ENCODE results near the gene MICAL2.

Gene MICAL2

GRCh38 chr11:12291766-12292165, 181.4 kb downstream of the MICAL2 start:
- no peak for DNase-seq

DNA sequence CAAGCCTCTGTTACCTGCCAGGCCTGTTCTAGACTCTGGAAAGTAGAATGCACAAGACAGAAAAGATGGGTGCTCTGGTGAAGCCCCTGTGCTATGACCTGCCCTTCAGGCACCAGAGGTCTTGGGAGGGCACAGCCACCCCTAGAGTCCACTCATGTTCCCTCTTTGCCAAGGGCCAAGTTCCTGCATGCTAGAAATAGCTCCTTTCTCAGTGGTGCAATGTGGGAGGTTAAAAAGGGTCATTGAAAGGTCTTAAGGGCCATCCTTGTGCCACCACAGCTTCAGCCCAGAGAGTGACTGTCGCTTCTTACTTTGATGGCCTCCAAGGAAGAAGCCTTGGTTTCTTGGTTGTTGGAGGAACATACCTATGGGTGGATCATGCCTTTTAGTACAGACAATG, 182.4 kb downstream of the MICAL2 start:
- no peak for DNase-seq

DNA sequence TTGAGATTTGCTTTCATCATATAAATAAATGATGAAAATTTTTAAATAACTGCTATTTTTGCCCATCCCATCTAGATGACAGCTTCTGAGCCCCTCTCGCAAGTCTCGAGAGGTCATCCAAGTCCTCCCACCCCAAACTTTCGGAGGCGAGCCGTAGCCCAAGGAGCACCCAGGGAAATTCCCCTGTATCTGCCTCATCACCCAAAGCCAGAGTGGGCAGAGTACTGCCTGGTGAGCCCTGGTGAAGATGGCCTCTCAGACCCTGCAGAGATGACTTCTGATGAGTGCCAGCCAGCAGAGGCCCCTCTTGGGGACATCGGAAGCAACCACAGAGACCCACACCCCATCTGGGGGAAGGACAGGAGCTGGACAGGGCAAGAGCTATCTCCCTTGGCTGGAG, 183.1 kb downstream of the MICAL2 start:
- no peak for DNase-seq

GRCh38 chr11:12294613-12295012, 184.2 kb downstream of the MICAL2 start:
- DNase-seq: no peak

DNA sequence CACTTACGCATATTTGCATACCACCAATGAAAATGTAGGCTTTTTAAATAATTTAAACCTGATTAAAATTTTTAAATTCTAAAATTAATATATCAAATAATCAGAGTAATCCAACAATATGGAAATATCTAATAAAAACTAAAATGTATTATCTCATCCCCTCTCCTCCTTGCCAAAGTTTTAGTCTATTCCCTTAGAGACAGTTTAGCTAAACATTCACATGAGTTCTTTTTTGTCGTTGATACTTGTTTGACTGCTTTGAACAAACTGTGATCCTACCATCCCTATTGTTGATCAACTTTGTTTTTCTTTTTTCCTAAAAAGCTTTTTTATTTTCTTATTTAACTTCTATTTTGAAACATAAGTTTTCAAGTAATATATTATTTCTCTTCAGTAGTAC, 185.6 kb downstream of the MICAL2 start:
- no peak for DNase-seq

- DNase-seq: no peak
Measured at GRCh38 chr11:12298610-12299009, 188.2 kb downstream of the MICAL2 start.

DNA sequence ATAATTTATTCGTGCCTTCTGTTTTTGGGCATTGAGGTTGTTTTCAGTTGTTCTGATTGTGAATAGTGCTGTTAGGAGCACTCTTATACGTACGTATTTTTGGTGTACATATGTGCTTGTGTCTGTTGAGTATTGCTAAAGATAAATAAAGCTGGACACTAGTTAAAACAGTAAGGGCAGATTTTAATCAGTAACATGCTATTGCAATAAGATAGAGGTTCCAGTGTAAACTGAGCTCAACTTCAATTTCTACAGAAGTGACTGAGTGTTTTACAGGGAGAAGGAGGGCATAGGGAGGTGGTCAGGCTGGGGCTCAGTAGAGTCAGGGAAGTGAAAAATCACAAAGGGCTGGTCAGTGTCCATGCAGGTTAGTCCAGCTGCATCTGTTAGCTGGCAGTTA, 191.0 kb downstream of the MICAL2 start:
- DNase-seq: no peak

DNA sequence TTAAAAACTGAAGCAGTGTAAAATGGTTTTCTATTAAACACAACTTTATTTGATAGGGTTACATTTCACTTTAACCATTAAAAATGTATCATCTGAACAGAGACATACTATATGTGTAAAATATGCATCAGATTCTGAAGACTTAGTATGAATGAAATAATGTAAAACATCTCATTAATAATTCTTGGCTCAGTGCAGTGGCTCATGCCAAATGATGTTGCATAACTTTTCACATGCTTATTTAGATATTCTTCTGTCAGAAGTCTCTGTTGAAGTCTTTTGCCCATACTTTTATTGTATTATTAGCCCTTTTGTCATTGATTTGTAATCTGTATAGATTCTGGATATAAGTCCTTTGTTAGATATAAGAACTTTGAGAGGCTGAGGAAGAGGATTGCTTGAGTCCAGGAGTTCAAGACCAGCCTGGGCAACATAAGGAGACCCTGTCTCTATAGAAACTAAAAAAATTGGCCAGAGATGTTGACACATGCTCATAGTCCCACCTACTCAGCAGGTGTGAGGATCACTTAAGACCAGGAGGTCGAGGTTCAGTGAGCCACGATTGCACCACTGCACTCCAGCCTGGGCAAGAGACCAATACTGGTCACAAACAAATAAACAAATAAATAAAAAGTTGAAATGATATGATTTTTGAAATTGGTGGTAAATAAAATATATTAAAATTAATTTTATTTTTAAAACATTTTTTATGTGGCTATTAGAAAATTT, 193.2 kb downstream of the MICAL2 start:
- no peak for DNase-seq

DNA sequence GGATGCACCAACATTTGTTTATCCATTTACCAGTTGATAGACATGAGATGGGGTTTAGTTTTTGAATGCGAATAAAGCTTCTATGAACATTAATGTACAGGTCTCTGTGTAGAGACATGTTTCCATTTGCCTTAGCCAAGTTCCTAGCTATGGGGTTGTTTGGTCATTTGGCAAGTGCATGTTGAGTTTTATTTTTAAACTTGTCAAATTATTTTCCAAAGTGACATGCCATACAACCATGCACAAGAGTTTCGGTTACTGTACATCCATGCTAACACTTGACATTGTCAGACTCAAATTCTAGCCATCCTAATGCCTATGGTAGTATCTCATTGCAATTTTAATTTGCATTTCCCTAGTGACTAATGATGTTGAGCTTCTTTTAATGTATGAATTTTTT, 196.4 kb downstream of the MICAL2 start:
- no peak for DNase-seq

DNA sequence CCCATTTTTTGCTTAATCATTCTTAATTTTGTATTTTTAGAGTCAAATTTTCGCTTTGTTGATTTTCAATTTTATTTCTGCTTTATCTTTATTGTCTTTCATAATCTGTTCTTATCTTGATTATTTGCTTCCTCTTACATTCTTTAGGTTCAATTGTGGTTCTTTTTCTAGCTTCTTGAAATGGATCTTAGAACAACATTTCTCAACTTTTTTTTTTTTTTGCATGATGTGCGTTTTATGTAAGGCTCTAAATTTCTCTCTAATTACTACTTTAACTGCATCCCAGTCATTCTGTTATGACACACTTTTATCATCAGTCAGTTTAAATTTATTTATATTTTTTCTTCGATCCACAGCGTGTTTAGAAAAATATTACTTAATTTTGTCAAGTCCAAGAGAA, 201.7 kb downstream of the MICAL2 start:
- DNase-seq: no peak

Data from activated gamma-delta T cell (primary cell).